WTC11 (cell line): ENCODE results near the gene PZP.

Experiments
- TF ChIP-seq, protein P1 (sequence below): fragments of 250-450 bp; sonication (Bioruptor Pico); IDR thresholded peaks from 2 replicates; pipeline ENCODE4 v1.9.0; 2021; ENCODE audit warnings: mild to moderate bottlenecking, borderline replicate concordance
- TF ChIP-seq, protein P2 (sequence below): fragments of 200-600 bp; IDR thresholded peaks from 2 replicates; pipeline ENCODE4 v1.8.0; 2022; ENCODE audit warnings: antibody characterized with exemption
- TF ChIP-seq, protein P3 (sequence below): sonication (generic); formaldehyde crosslinking; IDR thresholded peaks from 2 replicates; pipeline ENCODE4 v1.8.1; 2023; ENCODE audit warnings: mild to moderate bottlenecking, missing genetic modification reagents
- TF ChIP-seq, protein P4 (sequence below): sonication (generic); formaldehyde crosslinking; IDR thresholded peaks from 2 replicates; pipeline ENCODE4 v1.8.0; 2022; ENCODE audit warnings: missing genetic modification reagents

DNA sequence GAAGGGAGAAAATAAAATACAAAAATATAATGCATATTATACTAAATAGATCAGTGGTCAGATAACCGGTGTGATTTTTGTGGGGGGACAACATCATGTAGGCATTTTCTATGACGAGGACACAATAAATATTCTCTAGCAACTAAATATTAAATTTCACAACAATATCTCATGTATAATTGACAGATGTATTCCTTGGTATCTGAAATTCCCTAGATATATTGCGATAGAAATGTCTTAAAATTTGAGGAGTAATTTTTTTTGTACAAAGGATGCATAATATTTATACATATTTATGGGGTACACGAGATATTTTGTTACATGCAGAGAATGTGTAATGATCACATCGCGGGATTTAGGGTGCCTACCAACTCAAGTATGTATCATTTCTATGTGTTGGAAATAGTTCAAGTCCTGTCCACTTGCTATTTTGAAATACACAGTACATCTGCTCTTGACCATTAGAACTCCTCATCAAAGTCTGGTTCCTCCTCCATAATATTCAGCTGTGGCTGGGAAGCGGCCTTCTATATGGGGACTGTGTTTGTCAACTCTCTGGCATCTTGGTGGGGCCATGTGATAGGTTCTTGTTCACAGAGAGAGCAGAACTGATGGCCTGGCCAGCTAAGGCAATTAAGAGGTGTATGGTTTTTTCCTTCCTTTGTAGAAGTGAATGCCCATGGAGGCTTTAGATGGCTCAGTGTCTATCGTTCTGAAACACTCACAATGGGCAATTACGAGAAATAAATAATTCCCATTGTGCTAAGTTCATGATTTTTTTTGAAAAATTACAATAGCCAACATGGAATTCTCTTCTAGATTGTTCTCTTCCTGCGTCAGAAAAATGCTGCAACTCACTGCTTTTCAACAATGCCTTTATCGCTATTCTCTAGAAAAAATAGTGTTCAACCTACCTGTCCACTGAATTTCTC lies 101.3 kb downstream of the PZP start:
- TF ChIP-seq, protein P1, sequence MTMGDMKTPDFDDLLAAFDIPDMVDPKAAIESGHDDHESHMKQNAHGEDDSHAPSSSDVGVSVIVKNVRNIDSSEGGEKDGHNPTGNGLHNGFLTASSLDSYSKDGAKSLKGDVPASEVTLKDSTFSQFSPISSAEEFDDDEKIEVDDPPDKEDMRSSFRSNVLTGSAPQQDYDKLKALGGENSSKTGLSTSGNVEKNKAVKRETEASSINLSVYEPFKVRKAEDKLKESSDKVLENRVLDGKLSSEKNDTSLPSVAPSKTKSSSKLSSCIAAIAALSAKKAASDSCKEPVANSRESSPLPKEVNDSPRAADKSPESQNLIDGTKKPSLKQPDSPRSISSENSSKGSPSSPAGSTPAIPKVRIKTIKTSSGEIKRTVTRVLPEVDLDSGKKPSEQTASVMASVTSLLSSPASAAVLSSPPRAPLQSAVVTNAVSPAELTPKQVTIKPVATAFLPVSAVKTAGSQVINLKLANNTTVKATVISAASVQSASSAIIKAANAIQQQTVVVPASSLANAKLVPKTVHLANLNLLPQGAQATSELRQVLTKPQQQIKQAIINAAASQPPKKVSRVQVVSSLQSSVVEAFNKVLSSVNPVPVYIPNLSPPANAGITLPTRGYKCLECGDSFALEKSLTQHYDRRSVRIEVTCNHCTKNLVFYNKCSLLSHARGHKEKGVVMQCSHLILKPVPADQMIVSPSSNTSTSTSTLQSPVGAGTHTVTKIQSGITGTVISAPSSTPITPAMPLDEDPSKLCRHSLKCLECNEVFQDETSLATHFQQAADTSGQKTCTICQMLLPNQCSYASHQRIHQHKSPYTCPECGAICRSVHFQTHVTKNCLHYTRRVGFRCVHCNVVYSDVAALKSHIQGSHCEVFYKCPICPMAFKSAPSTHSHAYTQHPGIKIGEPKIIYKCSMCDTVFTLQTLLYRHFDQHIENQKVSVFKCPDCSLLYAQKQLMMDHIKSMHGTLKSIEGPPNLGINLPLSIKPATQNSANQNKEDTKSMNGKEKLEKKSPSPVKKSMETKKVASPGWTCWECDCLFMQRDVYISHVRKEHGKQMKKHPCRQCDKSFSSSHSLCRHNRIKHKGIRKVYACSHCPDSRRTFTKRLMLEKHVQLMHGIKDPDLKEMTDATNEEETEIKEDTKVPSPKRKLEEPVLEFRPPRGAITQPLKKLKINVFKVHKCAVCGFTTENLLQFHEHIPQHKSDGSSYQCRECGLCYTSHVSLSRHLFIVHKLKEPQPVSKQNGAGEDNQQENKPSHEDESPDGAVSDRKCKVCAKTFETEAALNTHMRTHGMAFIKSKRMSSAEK (CRISPR knock-in tag): no peak
- TF ChIP-seq, protein P2, sequence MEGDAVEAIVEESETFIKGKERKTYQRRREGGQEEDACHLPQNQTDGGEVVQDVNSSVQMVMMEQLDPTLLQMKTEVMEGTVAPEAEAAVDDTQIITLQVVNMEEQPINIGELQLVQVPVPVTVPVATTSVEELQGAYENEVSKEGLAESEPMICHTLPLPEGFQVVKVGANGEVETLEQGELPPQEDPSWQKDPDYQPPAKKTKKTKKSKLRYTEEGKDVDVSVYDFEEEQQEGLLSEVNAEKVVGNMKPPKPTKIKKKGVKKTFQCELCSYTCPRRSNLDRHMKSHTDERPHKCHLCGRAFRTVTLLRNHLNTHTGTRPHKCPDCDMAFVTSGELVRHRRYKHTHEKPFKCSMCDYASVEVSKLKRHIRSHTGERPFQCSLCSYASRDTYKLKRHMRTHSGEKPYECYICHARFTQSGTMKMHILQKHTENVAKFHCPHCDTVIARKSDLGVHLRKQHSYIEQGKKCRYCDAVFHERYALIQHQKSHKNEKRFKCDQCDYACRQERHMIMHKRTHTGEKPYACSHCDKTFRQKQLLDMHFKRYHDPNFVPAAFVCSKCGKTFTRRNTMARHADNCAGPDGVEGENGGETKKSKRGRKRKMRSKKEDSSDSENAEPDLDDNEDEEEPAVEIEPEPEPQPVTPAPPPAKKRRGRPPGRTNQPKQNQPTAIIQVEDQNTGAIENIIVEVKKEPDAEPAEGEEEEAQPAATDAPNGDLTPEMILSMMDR: no peak
- TF ChIP-seq, protein P3, sequence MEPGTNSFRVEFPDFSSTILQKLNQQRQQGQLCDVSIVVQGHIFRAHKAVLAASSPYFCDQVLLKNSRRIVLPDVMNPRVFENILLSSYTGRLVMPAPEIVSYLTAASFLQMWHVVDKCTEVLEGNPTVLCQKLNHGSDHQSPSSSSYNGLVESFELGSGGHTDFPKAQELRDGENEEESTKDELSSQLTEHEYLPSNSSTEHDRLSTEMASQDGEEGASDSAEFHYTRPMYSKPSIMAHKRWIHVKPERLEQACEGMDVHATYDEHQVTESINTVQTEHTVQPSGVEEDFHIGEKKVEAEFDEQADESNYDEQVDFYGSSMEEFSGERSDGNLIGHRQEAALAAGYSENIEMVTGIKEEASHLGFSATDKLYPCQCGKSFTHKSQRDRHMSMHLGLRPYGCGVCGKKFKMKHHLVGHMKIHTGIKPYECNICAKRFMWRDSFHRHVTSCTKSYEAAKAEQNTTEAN (CRISPR knock-in tag): no peak
- TF ChIP-seq, protein P4, sequence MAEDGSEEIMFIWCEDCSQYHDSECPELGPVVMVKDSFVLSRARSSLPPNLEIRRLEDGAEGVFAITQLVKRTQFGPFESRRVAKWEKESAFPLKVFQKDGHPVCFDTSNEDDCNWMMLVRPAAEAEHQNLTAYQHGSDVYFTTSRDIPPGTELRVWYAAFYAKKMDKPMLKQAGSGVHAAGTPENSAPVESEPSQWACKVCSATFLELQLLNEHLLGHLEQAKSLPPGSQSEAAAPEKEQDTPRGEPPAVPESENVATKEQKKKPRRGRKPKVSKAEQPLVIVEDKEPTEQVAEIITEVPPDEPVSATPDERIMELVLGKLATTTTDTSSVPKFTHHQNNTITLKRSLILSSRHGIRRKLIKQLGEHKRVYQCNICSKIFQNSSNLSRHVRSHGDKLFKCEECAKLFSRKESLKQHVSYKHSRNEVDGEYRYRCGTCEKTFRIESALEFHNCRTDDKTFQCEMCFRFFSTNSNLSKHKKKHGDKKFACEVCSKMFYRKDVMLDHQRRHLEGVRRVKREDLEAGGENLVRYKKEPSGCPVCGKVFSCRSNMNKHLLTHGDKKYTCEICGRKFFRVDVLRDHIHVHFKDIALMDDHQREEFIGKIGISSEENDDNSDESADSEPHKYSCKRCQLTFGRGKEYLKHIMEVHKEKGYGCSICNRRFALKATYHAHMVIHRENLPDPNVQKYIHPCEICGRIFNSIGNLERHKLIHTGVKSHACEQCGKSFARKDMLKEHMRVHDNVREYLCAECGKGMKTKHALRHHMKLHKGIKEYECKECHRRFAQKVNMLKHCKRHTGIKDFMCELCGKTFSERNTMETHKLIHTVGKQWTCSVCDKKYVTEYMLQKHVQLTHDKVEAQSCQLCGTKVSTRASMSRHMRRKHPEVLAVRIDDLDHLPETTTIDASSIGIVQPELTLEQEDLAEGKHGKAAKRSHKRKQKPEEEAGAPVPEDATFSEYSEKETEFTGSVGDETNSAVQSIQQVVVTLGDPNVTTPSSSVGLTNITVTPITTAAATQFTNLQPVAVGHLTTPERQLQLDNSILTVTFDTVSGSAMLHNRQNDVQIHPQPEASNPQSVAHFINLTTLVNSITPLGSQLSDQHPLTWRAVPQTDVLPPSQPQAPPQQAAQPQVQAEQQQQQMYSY (CRISPR knock-in tag): no peak
